Osteoblast (primary cell): ENCODE measurements around the gene OR52B4. TPM values are rescaled to one million over a fixed set of nuclear protein-coding genes. Genes with fewer than 3 reads are reported as not detected.
"Not testable (repeated sequence)": the region's sequence is repeated elsewhere in the genome, so short reads cannot be mapped to it uniquely, and the experiment has no call there.

Experiments used
- DNase-seq: peaks from one replicate; pipeline ENCODE4 v3.0.0; 2011; ENCODE audit warnings: low spot score, mixed read lengths; ENCODE audit not compliant: insufficient read length; ENCODE audit errors: missing footprints
- H2AFZ ChIP-seq: 2 replicates; pipeline ENCODE4 v1.6.0; 2011; ENCODE audit warnings: mild to moderate bottlenecking, low read length
- H3K27ac ChIP-seq: 2 replicates; pipeline ENCODE4 v1.5.1; 2011; ENCODE audit warnings: mild to moderate bottlenecking, low read depth, low read length, moderate library complexity
- H3K27me3 ChIP-seq: 2 replicates; pipeline ENCODE4 v1.6.0; 2012; ENCODE audit warnings: mild to moderate bottlenecking, control low read depth, inconsistent platforms, low read length, moderate library complexity; ENCODE audit not compliant: insufficient read depth
- H3K36me3 ChIP-seq: 2 replicates; pipeline ENCODE4 v1.5.1; 2011; ENCODE audit warnings: mild to moderate bottlenecking, low read length, control low read depth, moderate library complexity; ENCODE audit not compliant: insufficient read depth
- H3K4me1 ChIP-seq: 2 replicates; pipeline ENCODE4 v1.5.1; 2011; ENCODE audit warnings: mild to moderate bottlenecking, low read length, control low read depth, moderate library complexity; ENCODE audit not compliant: insufficient read depth
- H3K4me2 ChIP-seq: 2 replicates; pipeline ENCODE4 v1.6.0; 2011; ENCODE audit warnings: mild to moderate bottlenecking, low read length; ENCODE audit not compliant: insufficient read depth
- H3K4me3 ChIP-seq: fragments of 200-600 bp; sonication (generic); 3 replicates; pipeline ENCODE4 v1.5.1; 2012; ENCODE audit warnings: mild to moderate bottlenecking, low read length, inconsistent platforms; ENCODE audit not compliant: insufficient read depth
- H3K79me2 ChIP-seq: 2 replicates; pipeline ENCODE4 v1.6.0; 2012; ENCODE audit warnings: mild to moderate bottlenecking, low read length, control low read depth, inconsistent platforms; ENCODE audit not compliant: insufficient read depth
- H3K9me3 ChIP-seq: 2 replicates; pipeline ENCODE4 v1.5.1; 2011; ENCODE audit warnings: low read depth, low read length, control low read depth
- H4K20me1 ChIP-seq: 2 replicates; pipeline ENCODE4 v1.6.0; 2012; ENCODE audit warnings: mild to moderate bottlenecking, low read length, control low read depth; ENCODE audit not compliant: insufficient read depth
- CTCF ChIP-seq: IDR thresholded peaks from 2 replicates; pipeline ENCODE4 v1.5.1; 2011; ENCODE audit warnings: mild to moderate bottlenecking, low read depth, low read length, moderate library complexity; ENCODE audit errors: extremely low read depth
- total RNA-seq: library from RNA; depleted of rRNA; stranded (reverse); fragments of >200 nt; gene quantifications from 2 replicates; pipeline ENCODE4 v1.2.3, GENCODE V29; 2012

Gene OR52B4
- total RNA-seq, result not detected in 2 replicates

DNA sequence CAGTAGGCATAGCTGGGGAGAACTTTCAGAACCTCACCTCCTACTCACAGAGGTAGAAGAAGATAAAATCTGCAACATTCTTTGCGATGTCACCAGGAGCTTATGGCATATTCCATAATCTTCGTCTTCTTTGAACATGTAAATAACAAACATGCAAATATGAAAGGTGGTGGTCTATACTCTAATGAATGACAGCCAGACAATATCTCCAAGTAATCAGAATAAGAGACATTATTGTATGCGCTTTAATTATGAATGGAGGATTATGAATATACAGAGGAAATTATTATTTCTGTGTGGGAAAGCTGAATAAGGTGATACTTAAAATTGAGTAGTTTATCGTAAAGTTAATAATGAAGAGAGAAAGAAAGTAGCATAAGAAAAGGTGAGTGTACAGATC, at the start of gene OR52B4:
TSS of gene OR52B4 (minus strand) at position 101 of the 400 bp plus-strand sequence. CDS start at position 10, 91 bp downstream.
- no peak within 1 kb of the TSS for H3K4me2 ChIP-seq
- H2AFZ ChIP-seq, result no peak within 1 kb of the TSS
- no peak for TF ChIP-seq CTCF
- H3K27ac ChIP-seq, result no peak within 1 kb of the TSS
- no peaks in the 10 kb centered on the region for H3K79me2 ChIP-seq
- no peaks in the 10 kb centered on the region for H3K27me3 ChIP-seq
- no peak within 1 kb of the TSS for H3K4me3 ChIP-seq
- H3K36me3 ChIP-seq, result no peaks in the 10 kb centered on the region
- H3K4me1 ChIP-seq, result no peaks in the 10 kb centered on the region
- no peaks in the 10 kb centered on the region for H3K9me3 ChIP-seq
- no peak for DNase-seq
- no peaks in the 10 kb centered on the region for H4K20me1 ChIP-seq

DNA sequence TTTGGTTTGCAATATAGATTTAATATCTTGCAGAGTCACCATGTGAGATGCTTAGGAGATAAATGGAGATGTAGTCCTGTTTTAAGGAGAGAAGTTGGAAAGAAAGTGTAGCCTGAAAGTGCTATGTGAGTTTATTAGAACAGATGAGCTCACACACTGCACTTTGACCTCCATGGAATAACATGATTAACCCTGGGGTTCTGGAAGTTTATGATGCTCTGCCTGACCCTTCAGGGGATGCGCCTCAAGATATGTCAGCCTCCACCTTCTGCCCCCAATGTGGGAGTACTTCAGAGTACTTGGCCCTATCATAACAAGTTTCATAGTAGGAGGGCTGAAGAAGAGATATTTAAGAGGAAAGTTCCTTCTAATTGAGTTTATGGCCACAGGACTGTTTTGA, 48.6 kb upstream of the OR52B4 start:
- H3K27ac ChIP-seq, result no peak overlapping the region
- H3K79me2 ChIP-seq, result no peaks in the 10 kb centered on the region
- no peak for TF ChIP-seq CTCF
- no peak for DNase-seq
- no peaks in the 10 kb centered on the region for H4K20me1 ChIP-seq
- H3K4me3 ChIP-seq, result no peak overlapping the region
- no peaks in the 10 kb centered on the region for H3K4me1 ChIP-seq
- no peaks in the 10 kb centered on the region for H3K36me3 ChIP-seq
- H2AFZ ChIP-seq, result no peak overlapping the region
- no peak overlapping the region for H3K4me2 ChIP-seq
- H3K9me3 ChIP-seq, result no peaks in the 10 kb centered on the region
- H3K27me3 ChIP-seq, result no peaks in the 10 kb centered on the region

DNA sequence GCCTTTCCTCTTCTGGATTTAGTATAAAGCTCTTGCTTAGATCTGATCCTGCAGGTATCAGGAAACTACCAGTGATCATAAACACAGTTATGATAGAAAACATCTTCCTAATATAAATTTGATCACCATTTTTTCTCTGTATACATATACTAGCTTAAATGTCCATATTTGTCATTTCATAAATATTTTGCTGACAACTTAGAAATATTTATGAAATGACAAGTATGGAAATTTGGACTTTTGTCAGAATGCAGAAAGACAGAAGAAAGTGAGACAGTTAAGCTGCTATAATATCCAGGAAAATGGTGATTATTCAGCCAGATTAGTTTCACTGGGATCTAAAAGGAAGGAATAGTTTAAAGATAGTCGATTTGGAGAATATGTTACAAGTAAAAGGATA, 48.1 kb upstream of the OR52B4 start:
- no peak overlapping the region for H3K27ac ChIP-seq
- no peaks in the 10 kb centered on the region for H3K9me3 ChIP-seq
- DNase-seq, result no peak
- no peaks in the 10 kb centered on the region for H3K27me3 ChIP-seq
- H4K20me1 ChIP-seq, result no peaks in the 10 kb centered on the region
- H2AFZ ChIP-seq, result no peak overlapping the region
- no peak overlapping the region for H3K4me2 ChIP-seq
- H3K79me2 ChIP-seq, result no peaks in the 10 kb centered on the region
- H3K36me3 ChIP-seq, result no peaks in the 10 kb centered on the region
- no peaks in the 10 kb centered on the region for H3K4me1 ChIP-seq
- H3K4me3 ChIP-seq, result no peak overlapping the region
- TF ChIP-seq CTCF, result no peak

GRCh38 chr11:4406206-4406605, 38.0 kb upstream of the OR52B4 start:
- not testable (repeated sequence) for H3K79me2 ChIP-seq, H3K36me3 ChIP-seq, H2AFZ ChIP-seq, DNase-seq, H3K4me3 ChIP-seq, H4K20me1 ChIP-seq, H3K4me1 ChIP-seq, H3K27me3 ChIP-seq, H3K4me2 ChIP-seq, H3K9me3 ChIP-seq, H3K27ac ChIP-seq
